Activated CD4-positive, alpha-beta T cell treated with anti-CD3 and anti-CD28 coated beads, Interleukin-2, amount 50 U/mL, for 16 hours (primary cell): ENCODE measurements around the gene ATR.
"Not testable (repeated sequence)": the region's sequence is repeated elsewhere in the genome, so short reads cannot be mapped to it uniquely, and the experiment has no call there.

ENCODE experiments used
- DNase-seq: peaks from one replicate; pipeline ENCODE4 v3.0.0-alpha.2; 2020

ATR gene

DNA sequence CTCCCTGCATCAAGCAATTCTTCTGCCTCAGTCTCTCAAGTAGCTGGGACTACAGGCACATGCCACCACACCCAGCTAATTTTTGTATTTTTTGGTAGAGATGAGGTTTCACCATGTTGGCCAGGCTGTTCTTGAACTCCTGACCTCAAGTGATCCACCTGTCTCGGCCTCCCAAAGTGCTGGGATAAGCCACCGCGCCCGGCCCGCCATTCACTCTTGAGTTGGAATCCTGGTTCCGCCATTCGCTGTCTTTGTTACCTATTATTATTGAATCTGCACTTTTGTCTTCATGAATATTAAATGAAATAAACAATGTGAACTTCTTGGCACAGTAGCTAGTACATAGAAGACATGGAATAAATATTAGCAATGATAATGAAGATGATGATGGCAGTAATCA is 13.7 kb upstream of the ATR start:
- not testable (repeated sequence) for DNase-seq

DNA sequence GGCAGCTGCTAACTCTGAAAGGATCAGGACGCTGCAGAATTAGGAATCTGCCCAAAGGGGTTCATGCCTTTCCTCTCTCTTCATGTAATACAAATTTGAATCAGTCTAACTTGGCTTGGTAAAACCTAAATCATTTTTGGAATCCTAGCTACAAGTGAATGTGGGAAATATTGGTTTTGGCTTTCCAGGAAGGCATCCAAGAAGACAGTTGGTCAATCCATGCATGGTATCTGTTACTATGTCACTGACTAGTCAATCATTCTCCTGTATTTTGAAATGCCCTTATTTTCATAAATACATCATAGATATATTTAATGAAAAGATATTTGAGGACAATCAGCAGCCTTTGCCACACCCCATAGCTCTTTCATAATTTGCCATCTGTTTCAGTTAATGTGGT is 10.2 kb upstream of the ATR start:
- no peak for DNase-seq

DNA sequence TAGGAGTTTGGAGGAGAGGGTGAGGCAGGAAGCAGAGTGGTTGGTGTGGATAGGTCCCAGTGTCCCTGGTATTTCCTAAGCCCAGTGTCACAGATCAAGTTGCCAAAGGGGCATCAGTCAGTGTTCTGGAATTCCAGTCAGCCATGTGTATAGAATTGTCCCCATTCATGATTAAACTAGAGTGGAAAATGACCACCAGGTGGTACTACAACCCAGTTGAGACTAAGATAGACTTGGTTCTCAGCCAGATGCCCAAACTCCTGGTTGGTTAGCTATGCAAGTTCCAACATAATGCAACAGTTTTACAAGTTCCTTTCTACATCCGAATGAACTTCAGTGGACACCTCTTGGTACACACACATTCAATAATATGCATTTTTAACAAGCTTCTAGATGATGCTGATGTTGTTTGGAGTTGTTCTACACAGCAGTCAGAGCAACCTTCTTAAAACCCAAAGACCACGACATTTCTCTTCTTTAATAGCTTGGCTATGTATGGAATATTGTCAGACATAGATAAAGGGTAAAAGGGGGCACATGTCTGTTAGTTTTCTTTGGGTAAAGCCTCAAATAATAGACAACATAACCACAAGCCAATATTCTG is 8.4 kb upstream of the ATR start:
- peak; percentile 44 for DNase-seq

DNA sequence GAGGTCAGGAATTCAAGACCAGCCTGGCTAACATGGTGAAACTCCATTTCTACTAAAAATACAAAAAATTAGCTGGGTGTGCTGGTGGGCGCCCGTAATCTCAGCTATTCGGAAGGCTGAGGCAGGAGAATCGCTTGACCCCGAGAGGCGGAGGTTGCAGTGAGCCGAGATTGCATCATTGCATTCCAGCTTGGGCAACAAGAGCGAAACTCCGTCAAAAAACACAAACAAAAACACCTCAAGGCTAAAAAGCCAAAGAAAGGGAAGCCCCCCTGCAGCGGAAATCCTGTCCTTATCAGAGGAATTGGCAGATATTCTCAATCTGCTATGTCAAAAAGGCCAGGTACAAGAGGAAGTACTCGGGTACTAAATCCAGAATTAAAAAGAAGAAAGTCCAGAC is 2.5 kb upstream of the ATR start:
- DNase-seq = not testable (repeated sequence)

DNA sequence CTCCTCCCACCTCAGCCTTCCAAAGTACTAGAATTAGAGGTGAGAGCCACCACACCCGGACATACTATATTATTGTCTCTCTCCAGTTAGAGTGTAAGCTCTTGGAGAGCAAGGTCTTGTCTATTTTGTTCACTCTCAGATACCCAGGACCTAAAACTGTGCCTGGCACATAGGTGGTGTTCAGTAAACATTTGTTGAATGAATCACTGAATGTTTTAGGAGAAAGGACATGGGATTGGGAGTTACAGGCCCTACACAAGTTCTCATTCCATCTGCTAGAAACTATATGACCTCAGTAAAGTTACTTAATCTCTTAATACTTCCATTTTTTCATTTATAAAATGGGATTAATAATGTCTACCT is 1.5 kb upstream of the ATR start:
- DNase-seq = no peak

DNA sequence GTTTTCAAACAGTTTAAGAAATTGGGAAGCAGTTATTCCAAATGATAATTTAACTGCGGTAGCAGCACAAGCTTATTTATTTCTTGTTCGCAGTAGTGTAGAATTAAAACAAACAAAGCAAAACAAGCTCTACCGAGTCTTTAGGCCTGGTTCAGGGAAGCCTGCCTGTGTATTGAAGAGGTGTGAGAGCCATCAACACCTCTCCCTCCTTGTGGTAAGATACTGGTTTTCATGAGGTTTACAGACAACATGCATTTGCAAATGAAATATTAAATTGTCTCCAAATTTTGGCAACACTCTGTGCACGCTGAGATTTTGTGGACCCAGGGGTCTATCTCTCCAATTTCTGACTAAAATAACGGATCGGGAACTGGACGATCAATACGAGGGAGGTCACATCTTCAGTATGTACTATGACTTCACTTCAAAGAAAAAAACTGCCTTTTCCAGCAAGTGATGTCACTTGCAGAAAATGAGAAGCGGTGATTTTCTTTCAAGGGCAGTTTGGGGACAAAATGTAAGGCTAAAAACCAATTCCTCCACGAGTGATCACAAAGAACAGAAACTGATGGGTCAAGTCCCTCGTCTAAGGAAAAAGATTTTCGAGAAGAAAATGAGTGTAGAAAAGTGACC is 721 bp downstream of the ATR start:
- peak; percentile 13 for DNase-seq

DNA sequence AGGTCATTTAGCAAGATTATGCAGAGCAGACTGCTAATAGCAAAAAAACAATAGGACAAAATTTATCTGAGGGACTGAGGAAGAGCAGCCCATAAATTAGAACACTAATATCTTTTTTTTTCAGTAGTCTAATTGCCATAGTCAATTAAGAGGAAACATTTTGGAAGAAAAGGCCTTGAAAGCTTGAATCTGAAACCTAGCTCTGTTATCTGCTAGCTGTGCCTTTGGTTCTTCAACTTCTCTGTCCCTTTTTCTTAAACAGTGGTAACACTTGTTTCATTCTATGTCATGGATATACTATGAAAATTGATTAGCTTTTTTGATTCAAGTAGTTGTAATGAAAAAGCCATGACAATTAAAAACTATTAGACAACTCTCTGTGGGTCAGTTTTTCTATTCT is 1.7 kb downstream of the ATR start:
- no peak for DNase-seq

DNA sequence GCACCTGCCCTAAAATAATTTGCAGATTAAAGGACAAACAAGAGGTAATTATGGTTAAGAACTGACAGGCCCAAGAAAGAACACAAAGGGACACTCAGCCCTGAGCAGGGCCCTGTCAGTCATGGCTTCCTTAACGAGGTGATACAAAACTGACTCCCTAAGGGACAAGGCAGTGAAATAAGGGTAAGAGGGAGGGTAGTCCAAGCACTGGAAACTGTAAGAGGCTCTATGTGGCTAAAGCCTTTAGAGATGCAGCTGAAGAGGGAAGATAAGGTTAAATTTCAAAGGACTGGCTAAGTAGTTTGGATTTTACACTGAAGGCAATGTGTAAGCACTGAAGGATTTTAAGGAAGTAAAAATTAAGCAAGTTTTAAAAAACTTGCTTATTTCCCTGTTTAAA is 3.9 kb downstream of the ATR start:
- DNase-seq = no peak

DNA sequence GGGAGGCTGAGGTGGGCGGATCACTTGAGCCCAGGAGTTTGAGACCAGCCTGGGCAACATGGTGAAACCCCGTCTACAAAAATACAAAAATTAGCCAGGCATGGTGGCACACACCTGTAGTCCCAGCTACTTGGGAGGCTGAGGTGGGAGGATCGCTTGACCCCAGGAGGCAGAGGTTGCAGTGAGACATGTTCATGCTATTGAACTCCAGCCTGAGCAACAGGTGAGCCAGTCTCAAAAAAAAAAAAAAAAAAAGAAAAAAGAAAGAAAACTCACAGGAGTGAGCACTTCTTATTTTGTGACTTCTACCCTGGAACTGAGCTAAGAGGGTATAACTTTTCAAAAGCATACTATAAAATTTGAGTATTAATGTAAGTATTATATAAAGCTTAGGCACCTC is 4.3 kb downstream of the ATR start:
- DNase-seq = not testable (repeated sequence)

DNA sequence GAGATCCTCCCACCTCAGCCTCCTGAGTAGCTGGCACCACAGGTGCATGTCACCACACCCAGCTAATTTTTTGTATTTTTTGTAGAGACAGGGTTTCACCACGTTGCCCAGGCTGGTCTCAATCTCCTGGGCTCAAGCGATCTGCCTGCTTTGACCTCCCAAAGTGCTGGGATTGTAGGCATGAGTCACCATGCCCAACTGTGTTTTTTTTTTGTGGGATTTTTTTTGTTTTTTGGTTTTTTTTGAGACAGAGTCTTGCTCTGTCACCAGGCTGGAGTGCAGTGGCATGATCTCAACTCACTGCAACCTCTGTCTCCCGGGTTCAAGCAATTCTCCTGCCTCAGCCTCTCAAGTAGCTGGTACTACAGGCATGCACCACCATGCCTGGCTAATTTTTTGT is 9.1 kb downstream of the ATR start:
- not testable (repeated sequence) for DNase-seq

DNA sequence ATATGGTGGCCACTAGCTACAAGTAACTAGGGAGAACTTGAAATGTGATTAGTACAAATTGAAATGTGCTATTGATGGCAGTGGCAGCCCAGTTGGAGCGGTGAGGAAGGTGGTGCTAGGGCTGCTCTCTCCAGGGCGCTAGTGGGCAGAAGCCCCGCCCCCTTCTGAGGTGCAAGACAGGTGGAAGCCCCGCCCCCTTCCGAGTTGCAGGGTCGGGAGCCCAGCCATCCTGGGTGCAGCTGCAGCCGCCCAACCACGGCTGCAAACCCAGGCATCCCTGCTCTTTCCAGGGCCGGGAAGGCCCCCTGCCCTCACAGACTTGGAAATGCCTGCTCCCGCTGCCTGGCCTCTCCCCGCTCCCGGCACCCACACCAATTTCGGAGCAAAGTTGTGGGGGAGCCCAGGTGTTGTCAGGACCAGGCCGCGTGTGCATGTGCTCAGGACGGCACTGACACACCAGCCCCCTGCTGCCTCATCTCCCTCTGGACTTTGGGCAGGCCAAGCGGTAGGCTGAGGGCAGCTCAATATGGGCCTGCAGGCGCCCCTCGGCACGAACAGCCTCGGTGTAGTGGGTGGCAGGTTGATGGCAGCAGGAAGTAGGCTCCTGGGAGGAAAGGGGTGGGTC is 10.0 kb downstream of the ATR start:
- DNase-seq = no peak

DNA sequence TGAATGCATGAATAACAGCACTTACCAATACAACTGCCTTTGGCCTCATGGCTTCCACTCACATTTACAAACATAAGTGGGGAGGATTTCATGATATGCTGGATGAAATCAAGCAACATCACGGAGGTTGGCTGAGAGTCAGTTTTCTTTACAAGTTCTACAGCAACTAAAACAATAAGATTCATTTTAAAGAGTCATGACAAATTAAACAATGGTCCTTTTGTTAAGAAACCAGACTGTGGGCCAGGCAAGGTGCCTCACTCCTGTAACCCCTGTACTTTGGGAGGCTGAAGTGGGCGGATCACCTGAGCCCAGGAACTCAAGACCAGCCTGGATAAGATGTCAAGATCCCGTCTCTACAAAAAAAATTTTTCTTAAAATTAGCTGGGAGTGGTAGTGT is 12.4 kb downstream of the ATR start:
- no peak for DNase-seq

DNA sequence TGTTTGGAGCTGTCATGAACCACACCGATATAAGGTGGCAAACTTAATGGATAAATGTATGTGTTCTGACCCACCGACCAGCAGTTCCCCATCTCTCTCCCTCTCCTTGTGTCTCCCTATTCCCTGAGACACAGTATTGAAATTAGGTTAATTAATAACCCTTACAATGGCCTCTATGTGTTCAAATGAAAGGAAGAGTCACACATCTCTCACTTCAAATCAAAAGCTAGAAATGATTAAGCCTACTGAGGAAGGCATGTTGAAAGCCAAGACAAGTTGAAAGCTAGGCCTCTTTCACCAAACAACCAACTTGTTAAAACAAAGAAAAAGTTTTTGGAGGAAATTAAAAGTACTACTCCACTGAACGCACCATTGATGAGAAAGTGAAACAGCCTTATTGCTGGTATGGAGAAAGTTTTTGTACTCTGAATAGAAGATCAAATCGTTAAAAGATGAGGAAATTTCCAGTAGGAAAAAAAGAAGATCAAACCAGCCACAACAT is 15.0 kb downstream of the ATR start:
- DNase-seq = peak; percentile 42

DNA sequence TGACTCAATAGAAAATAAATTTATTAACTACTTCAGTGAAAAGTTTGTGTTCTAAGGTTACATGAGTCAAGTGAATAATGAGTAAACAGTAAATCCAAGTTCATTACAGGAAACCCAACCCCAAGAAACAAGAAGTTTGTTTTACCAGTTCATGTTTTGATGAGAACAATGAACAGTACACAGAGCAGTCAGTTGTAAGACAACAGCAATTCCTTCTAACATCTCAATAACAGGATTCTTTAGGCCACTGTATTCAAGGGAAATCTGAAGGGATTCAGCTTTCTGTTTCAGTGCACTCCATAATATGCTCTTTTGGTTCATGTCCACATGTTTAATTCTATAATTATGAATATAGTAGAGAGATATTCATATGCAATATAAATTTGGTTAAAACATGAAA is 18.4 kb downstream of the ATR start:
- no peak for DNase-seq

DNA sequence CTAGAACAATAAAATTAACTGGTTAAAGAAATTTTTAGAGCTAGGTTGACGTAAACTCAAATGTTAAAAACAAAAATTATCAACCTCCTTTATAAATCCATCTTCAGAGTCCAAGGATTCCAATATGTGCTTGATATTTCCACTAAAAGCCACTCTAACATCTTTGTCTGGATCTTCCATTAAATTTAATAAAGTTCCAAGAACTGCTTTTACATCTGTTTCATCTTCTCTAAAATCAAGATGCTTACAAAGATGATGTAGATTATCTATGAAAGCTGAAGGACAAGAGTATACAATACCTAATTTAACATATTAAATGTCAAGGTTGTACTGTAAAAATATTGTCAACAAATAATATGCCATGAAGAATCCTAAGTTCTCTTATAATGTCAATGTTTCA is 24.8 kb downstream of the ATR start:
- no peak for DNase-seq

DNA sequence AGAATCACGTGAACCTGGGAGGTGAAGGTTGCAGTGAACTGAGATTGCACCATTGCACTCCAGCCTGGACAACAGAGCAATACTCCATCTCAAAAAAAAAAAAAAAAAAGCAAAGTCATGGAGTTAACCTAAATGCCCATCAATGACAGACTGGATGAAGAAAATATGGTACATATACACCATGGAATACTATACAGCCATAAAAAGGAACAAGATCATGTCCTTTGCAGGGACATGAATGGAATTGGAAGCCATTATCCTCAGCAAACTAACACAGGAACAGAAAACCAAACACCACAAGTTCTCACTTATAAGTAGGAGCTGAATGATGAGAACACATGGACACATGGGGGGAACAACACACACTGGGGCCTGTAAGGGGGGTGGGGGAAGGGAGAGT is 26.0 kb downstream of the ATR start:
- DNase-seq = not testable (repeated sequence)

DNA sequence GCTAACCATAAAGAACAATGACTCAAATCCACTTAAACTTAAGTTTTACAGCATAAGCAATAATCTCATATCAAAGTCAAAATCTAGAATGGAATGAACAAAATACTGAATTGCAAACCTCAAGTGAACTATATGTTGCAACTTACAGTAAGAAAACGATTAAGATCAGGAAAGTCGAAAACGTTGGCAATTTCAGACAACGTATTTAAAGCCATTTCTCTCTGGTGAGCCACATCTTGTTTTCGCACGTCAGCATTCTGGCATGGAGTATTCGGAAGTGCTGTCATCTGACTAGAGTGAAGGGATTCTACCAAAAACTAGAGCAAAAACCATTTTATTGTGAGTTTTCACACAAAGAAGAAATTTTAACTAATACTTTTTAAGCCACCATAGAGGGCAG is 28.5 kb downstream of the ATR start:
- no peak for DNase-seq

DNA sequence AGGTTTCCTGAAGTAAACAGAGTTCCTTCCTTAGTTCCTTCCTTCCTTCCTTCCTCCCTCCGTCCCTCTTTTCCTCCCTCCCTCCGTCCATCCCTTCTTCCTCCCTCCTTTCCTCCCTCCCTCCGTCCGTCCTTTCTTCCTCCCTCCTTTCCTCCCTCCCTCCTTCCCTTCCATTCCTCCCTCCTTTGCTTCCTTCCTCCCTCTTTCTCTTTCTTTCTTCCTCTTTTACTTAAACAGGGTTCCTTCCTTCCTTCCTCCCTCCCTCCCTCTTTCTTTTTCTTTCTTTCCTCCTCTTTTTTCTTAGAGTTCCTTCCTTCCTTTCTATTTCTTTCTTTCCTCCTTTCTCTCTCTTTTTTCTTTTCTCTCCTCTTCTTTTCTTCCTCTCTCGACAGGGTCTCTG is 35.2 kb downstream of the ATR start:
- DNase-seq = no peak

DNA sequence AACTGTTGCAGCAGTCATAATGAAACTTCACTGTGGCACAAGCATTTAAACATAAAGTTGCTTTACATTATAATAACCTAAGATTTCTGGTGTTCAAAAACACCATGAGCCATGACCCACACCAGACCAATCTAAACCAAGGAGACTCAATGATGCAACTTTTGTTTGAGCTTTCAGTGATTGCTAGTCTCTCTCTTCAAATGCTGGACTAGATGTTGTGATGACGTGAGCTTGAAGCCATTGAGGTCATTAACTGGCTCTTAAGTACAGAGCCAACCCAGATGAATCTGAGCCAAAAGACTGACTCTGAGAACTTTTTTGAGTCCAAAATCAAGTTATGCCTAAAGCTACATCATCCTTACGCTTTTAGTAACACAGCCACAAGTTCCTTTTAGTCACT is 36.5 kb downstream of the ATR start:
- DNase-seq = peak; percentile 5

DNA sequence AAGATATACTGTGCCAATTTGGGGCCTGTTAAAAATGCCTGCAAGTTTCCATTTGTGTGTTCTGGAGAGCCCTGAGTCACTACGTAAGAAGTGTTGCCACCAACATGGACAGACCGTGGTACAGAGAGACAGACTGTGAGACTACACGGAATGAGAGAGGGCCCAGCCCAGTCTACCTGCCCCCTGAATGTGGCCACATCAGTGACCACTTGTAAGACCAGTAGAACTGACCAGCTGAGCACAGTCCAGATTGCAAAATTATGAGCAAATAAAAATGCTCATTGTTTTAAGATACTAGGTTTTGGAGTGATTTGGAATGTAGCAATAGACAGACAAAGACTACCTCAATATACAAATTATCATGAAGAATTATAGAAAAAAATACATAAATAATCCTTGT is 42.0 kb downstream of the ATR start:
- no peak for DNase-seq

DNA sequence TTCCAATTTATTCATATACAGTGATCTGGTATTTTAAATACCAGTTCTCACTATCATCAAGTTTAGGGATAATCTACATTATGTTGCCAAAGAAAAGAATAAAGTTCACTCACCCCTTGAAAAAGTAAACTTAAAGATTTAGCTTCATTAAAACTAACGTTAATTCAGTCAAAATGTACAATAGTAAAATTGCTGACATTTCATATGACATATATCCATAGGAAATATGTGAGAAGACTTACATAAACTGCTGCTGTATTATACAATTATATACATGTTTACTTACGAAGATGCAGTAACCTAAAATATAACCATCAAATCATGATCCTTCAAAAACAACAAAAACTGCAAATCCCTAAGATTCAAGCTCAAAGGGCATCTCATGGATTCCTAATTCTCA is 44.0 kb downstream of the ATR start:
- DNase-seq = no peak

DNA sequence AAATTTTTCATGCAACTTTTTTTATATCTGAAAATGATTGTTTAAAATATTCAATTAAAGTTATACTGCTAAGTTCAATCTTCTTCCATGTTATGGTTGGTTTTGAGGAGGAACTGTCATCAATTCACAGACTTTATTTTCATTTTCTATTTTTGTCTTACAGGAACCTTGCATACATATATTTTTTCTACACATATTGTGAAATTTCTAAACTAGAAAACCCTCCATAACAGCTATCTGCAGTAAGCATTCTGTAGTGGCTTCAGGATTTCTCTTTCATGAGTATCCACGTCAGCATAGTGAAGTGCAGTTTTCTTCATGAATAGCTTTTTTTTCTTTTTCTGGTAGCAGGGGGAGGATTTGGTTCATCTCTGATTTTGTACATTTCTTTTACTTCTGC is 48.2 kb downstream of the ATR start:
- no peak for DNase-seq

DNA sequence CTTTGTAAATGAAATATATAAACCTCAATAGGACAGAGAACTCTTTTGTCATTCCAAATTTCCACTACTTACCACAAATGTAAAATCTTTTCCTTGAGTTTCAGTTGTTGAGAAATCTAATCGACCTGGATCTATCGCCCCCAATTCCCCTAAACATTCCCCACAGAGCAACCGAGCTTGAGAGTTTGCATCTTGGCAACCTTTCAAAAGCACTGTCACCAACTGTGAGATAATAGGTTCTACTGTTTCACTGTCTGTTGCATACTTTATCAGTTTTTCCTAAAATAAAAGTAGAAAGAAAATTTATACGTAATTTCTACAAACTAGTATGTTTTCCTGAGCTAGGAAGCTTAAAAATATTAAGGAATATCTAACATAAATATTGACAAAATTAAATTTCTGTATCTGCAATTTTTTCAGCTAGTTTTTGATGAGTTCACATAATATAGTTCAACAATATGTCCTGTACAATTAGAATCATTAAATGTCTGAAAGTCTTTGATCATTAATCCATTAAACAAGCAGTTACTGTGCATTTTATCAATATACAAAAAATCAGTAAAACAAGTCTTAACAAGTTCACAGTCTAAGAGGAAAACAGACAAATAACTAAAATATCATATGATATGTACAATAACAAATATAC is 54.5 kb downstream of the ATR start:
- no peak for DNase-seq

DNA sequence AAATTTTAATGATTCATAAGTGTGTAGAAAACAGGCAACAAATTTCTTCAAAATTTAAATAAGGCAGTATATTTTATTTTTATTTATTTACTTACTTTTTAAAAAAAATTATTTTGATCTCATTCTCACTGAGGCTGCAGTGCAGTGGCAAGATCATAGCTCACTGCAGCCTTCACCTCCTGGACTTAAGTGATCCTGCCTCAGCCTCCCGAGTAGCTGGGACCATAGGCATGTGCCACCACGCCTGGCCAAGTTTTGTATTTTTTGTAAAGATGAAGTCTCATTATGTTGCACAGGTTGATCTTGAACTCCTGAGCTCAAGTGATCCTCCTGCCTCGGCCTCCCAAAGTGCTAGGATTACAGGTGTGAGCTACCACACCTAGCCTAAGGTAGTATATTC is 69.5 kb downstream of the ATR start:
- peak; percentile 3 for DNase-seq
